GM18517 (cell line): ENCODE data around the gene PFKM.
"Not testable (repeated sequence)": the region's sequence is repeated elsewhere in the genome, so short reads cannot be mapped to it uniquely, and the experiment has no call there.

ENCODE experiments used
- ATAC-seq: cut with Tn5 transposase; IDR thresholded peaks from one replicate; pipeline ENCODE4 v1.9.1; 2021; ENCODE audit warnings: mild to moderate bottlenecking, moderate library complexity; ENCODE audit not compliant: unreplicated experiment

Gene PFKM

DNA sequence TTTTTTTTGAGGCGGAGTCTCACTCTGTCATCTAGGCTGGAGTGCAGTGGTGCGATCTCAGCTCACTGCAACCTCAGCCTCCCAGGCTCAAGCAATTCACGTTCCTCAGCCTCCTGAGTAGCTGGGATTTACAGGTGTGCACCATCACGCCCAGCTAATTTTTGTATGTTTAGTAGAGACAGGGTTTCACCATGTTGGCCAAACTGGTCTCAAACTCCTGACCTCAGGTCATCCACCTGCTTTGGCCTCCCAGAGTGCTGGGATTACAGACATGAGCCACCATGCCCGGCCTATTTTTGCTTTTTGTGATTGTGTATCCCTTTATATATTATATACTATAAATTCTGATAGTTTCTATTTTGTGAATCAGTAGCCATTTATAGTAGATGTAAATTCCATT lies 36.6 kb downstream of the PFKM start:
- not testable (repeated sequence) for ATAC-seq

DNA sequence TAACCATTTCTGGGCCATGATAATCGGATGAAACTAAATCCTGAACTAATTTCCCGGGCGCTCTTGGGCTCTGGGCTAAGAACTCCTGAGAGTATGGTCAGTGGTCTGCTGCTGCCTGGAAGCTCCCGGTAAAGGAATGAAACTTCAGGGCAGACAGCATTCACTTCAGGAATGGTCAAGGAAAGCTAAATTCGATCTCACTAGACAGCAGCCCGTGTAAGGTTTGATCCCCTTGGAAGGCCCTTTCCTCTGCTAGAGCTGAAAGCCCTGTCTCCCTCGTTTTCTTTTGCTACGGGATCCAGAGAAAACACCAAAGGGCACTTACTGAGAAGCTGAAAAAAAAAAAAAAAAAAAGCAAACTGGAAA lies 37.5 kb downstream of the PFKM start:
- no peak for ATAC-seq

DNA sequence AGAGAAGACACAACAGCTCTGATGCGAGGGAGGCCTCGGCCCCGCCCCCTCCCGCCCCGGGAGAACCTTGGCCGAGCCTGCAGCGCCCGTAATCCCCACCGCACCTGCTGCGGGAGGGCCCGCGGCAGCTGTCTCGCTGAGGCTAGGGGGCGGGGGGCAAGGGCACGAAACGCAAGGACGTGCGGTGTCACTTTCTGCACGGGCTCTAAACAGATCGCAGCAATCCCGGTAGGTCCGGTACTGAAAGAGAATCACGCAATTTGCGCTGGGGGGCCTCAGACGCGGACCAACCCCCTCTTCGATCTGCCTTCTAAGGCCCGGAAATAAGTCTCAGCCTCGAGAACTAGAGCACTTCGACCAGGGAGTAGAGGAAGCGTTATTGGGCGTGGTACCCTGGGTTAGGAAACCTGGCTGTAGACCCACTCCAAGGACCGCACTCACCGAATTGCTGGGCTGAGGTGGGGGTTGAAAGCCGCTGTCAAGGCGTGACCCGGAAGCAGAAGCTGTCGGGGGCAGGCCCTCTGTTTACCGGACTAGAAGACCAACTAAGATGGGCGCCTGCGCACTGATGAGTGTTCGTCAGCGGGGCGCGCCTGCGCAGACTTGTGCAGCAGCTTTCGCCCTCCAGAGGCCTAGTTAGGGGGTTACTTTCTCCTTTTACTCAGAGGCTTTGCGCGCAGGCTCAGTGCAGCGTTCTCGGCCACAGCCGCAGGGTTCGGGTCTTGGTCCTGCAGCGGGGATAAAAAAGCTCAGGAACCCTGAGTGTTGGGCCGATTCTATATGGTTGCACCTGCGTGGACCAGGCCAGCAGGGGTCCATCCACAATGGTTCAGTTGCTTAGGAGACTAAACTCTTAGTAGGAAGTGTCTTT lies 38.1 kb downstream of the PFKM start, which contains the start of gene ASB8:
ASB8 (minus strand) TSS at position 498 of the 871 bp plus-strand sequence. CDS start 4,019 bp downstream, outside the sequence.
- ATAC-seq, result peak; percentile 90

DNA sequence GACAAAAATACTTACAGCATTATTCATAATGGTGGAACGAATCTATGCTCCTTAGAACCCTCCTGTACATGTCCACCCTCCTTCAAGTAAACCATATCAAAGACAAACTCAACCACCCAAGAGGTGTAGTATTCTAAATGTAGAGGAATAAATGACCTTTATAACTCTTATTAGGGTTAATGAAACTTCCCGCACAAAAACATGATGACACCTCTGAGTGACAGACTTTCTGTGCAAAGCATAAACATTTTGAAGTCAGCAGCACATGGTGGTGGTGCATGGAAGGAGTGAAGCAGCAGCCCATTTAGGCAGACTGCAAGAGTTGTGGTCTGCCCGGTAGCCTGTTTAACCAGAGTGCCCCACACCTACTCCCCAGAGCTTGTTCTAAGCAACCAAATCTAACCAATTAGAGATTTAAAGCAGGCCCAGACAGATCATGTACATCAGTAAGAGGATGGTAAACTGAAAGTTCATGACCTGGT lies 38.8 kb downstream of the PFKM start:
- ATAC-seq, result peak; percentile 17

DNA sequence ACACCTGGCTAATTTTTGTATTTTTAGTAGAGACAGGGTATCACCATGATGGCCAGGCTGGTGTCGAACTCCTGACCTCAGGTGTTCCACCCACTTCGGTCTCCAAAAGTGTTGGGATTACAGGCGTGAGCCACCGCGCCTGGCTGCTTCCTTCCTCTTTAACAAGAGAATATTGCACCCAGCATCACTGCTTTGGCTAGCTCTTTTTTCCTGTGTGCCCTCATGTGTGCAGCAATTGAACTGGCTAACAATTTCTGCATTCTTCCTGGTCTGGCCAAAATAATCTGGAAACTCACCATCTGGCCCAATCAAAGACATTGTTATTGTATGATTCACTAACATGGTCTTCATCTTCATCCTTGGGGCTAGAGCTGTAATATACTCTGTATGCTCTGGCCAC lies 40.9 kb downstream of the PFKM start:
- no peak for ATAC-seq

DNA sequence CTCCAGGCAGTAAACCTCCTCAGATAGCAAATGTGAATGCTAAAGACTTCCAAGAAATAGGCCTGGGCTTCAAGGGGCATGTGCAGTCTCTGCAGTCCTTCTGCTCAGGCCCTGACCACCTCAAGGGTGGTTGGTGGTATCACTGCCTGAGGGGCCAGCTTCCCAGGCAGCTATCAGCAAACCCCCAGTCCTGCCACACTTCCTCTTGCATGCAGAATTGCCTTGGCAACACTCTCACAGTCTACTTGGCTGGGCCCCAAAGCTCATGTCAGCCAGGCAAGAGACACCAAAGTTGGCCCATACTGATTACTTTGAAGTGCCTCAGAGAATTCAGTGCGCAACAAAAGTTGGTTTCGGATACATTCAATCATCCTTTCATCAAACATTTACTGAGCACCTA lies 41.6 kb downstream of the PFKM start:
- ATAC-seq, result no peak

DNA sequence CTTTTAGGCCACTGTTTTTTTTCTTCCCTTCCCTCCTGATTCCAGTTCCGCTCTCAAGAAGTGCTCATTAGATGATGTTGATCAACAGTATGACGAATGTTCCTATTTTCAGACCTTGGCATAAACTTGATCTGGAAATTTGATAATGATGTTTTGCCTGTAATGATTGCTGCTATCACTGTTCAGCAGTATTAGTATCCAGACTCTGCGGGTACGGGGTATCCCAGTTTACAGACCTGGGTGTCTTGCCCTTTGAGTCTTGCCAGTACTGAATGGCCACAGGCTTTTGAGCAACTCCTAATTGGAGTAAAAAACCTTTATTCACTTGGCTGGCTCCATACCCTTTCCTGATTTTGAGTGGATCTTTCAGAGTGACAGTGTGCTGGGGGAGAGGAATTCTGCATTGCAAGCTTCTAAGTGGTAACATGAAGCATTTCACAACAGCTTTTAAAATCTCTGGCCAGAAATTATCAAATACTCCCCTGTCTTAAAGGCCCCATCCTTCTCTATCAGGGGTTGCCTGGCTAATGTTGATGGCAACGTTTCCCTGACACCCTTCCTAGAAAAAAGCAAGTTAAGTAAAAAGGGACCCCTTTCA lies 44.1 kb downstream of the PFKM start:
- no peak for ATAC-seq

DNA sequence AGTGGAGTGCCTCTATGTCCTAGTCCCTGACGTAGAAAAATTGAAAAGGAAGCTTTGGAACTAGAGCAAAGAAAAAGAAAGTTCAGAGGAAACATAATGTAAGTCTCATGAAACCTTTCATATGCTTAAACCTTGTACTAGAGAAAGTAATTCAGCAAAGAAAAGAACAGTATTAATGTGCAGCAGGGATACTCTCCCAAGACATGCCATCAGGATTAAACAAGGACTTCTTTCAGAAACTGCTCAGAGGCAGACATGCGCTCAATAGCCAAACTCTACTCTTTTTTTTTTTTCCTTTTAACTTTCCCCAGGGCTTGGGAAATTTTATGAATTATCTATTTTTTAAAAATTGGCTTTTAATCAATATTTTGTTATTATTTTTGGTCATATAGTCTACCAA lies 45.3 kb downstream of the PFKM start:
- ATAC-seq, result no peak

DNA sequence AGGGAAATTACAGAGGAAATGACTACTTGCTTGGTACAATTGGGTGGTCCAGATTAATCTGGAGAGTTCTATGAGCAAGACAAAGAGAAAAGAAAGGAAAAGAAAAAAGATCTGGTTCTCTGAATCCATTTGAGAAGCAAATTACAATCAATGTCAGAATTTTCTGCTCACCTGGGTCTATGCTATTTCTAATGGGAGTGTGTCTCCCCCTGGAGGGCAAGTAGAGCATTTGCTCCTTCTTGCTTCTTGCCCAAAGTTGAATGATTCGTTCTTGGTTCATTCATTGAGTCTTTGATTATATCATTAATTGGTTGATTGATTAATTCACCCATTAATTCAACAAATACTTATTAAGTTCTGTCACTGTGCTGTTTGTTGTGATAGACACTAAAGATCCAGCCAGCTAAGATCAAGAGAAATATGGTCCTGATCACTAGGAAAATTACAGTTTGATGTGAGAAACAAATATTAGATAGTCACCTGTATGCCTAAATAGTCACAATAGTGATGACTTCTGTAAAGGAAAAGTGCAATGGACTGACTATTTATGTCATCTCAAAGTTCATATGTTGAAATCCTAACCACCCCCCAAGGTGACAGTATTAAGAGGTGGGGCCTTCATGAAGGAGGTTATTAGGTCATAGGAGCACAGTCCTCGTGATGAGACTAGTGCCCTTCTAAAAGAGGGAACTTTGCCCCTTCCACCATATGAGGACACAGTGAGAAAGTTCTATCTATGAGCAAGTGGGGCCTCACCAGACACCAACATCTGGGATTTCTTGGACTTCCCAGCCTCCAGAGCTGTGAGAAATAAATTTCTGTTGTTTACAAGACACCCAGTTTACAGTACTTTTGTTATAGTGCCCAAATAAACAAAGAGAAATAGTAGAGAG lies 46.2 kb downstream of the PFKM start:
- ATAC-seq, result peak; percentile 66

DNA sequence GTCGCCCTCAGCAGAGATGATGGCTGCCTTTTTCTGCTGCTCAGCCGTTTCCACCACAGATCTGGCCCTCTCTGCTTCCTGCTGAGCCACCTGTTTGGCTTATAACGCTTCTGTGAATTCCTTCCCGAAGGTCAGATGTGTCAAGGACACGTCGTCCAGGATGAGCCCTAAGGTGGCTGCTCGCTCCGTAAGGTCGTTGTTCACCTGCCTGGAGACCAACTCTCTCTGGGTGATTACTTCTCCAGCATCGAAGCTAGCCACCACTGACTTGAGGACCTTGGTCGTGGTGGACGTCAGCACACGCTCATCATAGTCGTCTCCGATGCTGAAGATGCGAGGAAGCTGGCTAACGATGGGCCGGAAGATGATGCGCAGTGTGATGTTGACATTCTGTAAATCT lies 49.8 kb downstream of the PFKM start:
- ATAC-seq, result no peak

DNA sequence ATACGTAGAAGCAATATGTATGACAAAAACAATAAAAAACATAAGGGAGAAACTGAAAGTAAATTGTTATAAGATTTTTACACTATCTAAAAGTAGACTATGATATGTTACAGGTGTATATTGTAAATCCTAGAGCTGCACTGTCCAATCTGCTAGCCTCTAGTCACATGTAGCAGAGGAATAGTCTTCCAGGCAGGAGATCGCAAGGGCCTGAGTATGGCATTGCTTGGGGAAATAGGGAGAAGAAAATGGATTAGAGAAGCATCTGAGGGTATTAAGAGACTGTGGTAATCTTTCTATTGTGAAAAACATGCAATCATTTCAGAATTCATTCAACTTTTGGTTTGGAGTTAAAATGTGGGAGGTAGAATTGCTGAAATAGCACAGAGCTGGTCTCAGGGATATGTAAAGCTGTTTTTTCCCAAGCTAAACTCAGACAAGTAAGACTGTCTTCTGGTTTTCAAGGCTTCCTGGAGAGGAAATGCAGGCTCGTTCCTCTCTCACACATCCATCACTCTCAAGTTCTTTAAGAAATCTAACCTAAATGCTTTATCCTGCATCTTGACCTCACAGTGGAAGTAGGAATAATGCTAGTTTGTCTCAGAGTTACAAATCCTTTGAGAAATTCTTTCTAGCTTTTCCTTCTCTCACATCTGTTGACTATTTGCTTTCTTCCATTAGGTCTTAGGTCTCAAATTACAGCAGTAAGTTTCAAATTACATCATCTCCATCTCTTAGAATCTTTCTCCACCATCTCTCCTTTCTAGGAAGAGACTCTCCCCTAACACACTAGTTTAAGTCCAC lies 56.7 kb downstream of the PFKM start:
- ATAC-seq, result no peak

DNA sequence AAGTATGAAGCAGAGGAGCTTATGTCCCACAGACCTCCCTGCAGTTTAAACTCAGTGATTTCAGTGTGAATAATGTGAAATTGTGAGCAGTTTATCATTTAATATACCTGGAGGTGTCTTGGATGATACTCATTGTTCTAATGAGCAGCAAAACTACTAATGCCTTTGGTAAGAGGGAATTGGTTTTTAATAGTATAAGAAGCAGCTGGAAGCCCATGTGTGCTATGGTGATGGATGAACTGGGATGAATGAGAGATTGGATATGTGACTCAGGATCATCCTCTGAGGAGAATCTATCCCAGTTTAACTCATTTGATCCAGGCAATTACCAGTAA lies 57.2 kb downstream of the PFKM start:
- ATAC-seq, result no peak

DNA sequence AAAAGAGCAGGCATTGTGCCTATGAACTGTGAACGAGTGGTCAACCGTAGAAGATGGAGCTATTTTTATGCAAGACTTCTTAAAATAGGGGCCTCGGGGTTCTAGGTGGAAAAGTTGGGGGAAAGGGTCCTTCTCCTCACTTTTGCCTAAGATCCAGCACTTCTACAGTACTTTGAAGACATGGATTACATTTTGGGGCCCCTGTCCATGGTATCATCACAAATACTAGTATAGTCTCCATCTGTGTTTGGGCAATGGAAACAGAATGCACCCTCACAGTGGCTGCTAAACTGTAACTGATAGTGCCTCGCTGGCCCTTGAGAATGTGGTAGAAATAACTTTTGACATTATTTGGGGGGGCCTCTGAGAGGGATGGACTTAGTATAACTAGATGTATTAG lies 58.8 kb downstream of the PFKM start:
- ATAC-seq, result no peak

DNA sequence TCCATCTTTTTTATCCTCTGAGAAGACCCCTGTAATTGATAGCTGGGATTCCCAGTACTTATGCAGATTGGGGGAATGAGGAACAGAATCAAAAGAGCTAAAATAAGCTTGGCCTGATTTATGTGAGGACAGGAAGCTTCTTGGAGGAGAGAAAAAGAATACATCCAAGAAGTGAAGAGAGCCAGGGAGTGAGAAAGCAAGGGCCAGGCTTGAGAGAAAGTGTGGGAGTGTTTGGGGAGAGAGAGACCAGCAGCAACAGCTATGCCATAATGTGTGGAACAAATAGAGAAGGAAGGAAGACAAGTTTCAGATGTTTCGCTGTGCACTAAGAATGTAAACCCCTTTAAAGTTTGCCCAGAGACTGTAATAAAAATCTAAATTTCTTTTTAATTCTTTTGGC lies 60.3 kb downstream of the PFKM start:
- ATAC-seq, result no peak

DNA sequence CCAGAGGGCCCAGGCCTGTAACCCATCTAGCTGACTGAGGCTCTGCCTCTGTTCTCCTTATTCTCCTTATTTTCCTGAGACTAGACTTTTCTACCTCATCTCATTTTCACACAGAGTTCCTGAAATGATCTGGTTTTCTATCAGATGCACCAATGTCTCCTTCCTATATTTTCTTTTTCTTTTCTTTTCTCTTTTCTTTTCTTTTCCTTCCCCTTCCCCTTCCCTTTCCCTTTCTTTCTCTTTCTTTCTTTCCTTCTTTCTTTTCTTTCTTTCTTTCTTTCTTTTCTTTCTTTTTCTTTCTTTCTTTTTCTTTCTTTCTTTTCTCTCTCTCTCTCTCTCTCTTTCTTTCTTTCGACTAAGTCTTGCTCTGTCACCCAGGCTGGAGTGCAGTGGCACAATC lies 61.3 kb downstream of the PFKM start:
- no peak for ATAC-seq

DNA sequence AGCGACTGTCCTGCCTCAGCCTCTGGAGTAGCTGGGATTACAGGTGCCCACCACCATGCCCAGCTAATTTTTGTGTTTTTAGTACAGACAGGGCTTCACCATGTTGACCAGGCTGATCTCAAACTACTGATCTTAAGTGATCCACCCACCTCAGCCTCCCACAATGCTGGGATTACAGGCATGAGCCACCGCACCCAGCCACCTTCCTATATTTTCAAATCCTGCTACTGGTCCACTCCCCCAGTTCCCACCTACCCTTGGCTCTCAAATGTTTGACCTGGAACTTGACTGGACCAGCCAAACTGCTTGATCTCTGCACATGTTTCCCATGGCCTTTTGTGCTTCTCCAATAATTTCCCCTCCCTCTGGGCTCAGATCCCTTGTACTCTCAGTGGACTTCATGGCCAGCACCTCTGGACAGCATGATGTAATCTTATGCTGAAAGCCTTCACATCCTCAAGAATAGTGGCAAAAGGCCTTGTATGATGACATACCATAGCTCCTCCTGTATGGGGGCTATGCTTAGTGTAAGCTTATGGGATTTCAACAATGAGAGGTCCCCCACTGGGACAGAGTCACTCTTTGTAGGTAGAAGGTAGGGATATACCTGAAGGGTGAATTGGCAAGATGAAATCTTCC lies 61.8 kb downstream of the PFKM start:
- no peak for ATAC-seq

DNA sequence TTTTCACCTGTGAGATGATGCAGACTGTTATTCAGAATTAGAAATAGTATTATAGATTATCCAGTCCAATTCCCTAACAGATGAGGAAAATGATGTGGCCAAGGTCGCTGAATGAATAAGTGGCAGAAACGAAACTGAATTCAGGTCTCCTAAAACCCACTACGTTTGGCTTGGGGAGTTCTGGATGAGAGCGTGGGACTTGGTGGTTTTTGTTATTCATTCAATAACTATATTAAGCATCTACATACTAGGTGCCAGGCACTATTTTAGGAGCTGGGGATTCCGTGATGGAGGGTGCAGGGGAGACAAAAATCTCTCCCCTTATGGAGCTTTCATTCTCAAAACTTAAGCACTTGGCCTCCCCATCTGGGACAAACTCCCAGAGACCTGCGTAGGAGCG lies 63.5 kb downstream of the PFKM start:
- ATAC-seq, result peak; percentile 11

DNA sequence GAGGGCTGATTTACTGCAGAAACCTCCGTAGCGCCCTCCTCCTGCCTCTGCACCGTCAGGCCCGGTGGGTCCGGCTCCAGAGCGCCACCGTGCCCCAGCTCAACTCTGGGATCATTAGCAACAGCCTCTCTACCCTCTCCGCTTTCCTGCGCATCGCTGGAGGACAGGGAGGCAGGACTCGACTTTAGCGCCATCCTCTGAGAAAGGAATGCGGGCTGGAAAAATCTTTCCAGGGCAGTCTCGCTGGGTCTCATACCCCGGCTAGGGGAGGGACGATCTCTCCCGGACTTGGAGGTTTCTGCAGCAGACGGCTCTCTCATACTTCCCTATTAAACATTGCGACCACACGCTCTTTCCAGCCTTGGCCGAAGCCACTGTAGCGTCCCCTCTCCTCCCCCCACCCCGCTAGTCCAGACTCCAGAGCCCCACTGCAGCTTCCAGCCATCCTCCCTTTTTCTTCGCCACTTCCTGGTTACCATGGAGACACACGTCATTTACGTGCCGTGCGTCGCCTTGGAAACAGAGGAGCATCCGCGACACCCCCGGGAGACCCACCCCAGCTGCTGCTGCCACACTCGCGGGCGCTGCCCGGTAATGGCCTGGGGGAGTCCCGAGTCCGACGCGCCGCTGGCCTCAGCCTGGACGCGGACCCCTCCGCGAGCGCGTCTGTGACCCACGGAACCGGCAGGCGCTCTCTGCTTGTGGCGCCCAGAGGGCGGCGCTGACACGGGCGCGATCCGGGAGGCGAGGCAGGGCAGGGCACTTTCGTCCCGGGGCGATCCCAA lies 64.1 kb downstream of the PFKM start, which contains the start of gene CCDC184:
CCDC184 (plus strand) TSS at position 554 of the 785 bp plus-strand sequence. CDS start 479 bp downstream, outside the sequence.
- peak; percentile 75 for ATAC-seq

DNA sequence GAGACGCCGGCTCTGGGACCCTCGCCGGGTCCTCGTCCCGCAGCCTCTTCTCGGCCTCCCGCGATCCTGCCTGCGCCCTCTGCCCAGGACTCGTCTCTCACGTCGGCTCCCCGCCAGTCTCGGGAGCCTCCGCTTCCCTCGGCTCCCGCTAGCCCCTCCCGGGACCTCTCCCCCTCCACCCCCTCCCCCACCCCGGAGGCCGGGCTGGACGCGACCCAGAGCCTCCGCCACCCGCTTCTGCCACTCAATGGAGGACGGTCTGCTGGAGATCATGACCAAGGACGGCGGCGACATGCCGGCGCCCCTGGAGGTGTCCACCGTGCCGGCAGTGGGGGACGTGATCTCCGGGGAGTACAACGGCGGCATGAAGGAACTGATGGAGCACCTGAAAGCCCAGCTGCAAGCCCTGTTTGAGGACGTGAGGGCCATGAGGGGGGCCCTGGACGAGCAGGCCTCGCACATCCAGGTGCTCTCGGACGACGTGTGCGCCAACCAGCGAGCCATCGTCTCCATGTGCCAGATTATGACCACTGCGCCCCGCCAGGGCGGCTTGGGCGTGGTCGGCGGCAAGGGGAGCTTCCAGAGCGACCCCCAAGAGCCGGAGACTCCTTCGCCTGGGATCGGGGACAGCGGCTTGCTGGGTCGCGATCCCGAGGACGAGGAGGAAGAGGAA lies 64.8 kb downstream of the PFKM start:
- ATAC-seq, result no peak
